ENCODE data around the gene ACVR1C.

DNA sequence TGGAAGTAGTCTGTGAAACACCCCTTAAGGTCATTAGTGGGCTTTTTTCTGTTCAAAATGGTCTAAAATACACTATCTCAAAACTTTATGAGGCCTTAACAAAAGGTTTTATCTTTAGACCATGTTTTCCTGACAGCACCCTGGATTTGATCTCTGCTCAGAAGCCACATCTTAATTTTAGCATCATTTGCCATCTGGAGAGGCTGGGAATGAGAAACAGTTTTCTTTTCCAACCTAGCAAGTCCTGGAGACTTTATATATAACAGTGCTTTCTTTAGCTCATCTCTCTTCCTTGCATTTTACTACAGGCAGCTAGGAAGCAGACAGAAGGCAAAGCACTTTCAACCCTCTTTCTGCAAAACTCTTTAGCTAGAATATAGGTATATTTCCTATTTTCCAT is 122.1 kb downstream of the ACVR1C start:
- no peak for TF ChIP-seq POLR2A (IDR thresholded peaks at IDR 0.05)
- TF ChIP-seq, protein P1, sequence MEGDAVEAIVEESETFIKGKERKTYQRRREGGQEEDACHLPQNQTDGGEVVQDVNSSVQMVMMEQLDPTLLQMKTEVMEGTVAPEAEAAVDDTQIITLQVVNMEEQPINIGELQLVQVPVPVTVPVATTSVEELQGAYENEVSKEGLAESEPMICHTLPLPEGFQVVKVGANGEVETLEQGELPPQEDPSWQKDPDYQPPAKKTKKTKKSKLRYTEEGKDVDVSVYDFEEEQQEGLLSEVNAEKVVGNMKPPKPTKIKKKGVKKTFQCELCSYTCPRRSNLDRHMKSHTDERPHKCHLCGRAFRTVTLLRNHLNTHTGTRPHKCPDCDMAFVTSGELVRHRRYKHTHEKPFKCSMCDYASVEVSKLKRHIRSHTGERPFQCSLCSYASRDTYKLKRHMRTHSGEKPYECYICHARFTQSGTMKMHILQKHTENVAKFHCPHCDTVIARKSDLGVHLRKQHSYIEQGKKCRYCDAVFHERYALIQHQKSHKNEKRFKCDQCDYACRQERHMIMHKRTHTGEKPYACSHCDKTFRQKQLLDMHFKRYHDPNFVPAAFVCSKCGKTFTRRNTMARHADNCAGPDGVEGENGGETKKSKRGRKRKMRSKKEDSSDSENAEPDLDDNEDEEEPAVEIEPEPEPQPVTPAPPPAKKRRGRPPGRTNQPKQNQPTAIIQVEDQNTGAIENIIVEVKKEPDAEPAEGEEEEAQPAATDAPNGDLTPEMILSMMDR (IDR thresholded peaks at IDR 0.05) = no peak
